ENCODE results near the gene TMEM132D.

Gene TMEM132D

GRCh38 chr12:129871991-129872972 is 31.5 kb downstream of the TMEM132D start:
- no peak for DNase-seq (ENCODE audit: low spot score)

GRCh38 chr12:129870796-129871195 is 33.0 kb downstream of the TMEM132D start:
- no peak for DNase-seq (ENCODE audit: low spot score)
- no peak for TF ChIP-seq CTCF (IDR thresholded peaks at IDR 0.05; ENCODE audit: extremely low read depth, missing control alignments)

More at GRCh38 chr12:129871991-129872972, 31.5 kb downstream of the TMEM132D start:
- no peak for TF ChIP-seq CTCF (IDR thresholded peaks at IDR 0.05; ENCODE audit: extremely low read depth, missing control alignments)

GRCh38 chr12:129870136-129870535 is 33.7 kb downstream of the TMEM132D start:
- no peak for TF ChIP-seq CTCF (IDR thresholded peaks at IDR 0.05; ENCODE audit: extremely low read depth, missing control alignments)

GRCh38 chr12:129868575-129868974 is 35.2 kb downstream of the TMEM132D start:
- no peak for TF ChIP-seq CTCF (IDR thresholded peaks at IDR 0.05; ENCODE audit: extremely low read depth, missing control alignments)
- no peak for DNase-seq (ENCODE audit: low spot score)

More at GRCh38 chr12:129870136-129870535, 33.7 kb downstream of the TMEM132D start:
- DNase-seq (ENCODE audit: low spot score) = no peak

GRCh38 chr12:129863938-129864337 is 39.9 kb downstream of the TMEM132D start:
- no peak for DNase-seq (ENCODE audit: low spot score)
- no peak for TF ChIP-seq CTCF (IDR thresholded peaks at IDR 0.05; ENCODE audit: extremely low read depth, missing control alignments)

- DNase-seq (ENCODE audit: low spot score) = no peak
- TF ChIP-seq CTCF (IDR thresholded peaks at IDR 0.05; ENCODE audit: extremely low read depth, missing control alignments) = no peak
Observed at GRCh38 chr12:129862561-129863175, 41.2 kb downstream of the TMEM132D start.

- no peak for DNase-seq (ENCODE audit: low spot score)
- TF ChIP-seq CTCF (IDR thresholded peaks at IDR 0.05; ENCODE audit: extremely low read depth, missing control alignments) = no peak
Observed at GRCh38 chr12:129861951-129862350, 41.9 kb downstream of the TMEM132D start.

Measured in GM20000 (cell line).